Measurements from ENCODE around the gene HOXB9.

HOXB9 gene

DNA sequence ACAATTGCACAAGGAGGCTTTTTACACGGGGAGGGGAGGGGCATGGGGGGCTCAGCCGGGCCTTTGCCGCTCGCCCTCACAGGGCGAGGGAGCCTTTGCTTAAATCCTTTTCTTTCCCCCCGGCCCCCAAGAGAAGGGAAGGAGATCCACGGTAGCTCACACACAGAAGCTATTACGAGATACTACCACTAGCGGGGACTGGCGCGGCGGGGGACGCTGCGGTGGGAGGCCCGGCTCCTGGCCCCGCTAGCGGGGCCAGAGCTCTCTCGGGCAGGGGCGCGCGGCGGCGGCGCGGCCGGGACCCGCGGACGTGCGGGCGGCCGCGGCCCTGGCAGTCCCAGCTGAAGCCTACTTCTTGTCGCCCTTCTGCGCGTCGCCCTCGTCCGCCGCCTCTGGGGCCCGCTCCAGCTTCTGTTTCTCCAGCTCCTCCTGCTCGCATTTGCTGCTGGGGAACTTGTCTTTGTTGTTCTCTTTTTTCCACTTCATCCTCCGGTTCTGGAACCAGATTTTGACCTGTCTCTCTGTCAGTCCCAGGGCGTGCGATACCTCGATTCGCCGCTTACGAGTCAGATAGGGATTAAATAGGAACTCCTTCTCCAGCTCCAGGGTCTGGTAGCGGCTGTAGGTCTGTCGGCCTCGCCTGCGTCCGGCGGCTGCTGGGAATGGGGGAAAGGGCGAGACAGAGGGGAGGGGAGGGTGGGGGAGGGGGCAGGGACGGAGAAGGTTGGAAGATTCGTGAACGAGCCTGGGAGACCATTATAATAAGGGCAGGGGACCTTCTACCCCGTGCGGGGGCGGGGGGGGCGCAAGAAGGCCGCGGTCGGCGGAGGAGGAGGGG, 13.1 kb downstream of the HOXB9 start:
- in situ Hi-C loops (cut with MboI; ENCODE audit: low sequenced_read_pairs) = no loop called here

DNA sequence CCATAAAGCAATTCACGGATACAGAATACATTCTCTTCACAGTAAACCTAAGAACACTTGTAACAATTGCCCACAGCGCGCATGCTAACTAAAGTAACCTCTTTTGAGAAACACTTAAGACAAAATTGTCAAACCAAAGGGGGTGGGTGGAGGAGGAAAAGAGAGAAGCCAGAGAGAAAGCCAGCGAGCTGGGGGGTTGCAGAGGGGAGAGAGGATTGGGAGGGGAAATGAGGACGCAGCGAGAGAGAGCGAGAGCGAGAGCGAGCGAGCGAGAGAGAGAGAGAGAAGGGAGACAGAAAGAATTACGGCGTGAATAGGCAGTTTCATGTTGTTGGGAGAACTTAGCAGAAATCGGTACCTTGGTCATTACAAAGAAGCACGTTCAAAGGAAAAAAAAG, 13.7 kb downstream of the HOXB9 start:
- in situ Hi-C loops (cut with MboI; ENCODE audit: low sequenced_read_pairs) = no loop called here

DNA sequence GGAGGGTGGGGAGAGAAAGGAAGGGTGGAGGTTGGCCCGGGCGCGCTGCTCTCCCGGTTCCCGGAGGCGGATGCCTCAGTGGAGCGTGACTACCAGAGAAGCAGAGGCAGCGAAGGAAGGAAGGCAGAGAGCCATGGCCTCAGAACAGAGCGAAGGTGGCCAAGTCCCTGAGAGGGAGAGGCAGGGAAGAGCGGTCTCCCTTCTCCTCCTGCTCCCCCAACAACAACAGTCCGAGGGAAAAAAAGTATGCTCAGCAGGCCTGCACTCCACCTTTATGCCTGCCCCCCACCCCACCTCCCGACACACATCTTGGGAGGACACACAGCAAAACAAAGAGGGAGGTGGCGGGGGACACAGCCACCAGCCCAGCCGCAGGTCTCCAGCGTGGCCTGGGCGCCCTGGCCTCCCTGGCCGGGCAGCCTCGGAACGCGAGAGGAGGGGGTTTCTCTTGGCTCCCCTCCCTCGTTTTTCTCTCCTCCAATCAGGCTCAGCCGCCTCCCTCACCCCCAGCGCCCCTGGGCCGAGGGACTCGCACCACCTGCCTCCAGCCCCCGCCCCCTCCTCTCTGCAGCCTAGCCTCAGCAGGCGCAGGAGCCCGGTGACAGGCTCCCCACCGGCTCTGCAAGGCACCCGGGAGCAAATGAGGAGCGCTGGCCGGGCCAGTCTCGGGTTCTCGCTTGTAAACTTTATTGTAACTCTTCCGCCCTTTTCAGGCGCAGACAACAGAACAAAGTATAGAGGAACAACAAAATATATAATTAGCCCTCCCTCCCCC, 14.3 kb downstream of the HOXB9 start:
- in situ Hi-C loops (cut with MboI; ENCODE audit: low sequenced_read_pairs) = no loop called here

DNA sequence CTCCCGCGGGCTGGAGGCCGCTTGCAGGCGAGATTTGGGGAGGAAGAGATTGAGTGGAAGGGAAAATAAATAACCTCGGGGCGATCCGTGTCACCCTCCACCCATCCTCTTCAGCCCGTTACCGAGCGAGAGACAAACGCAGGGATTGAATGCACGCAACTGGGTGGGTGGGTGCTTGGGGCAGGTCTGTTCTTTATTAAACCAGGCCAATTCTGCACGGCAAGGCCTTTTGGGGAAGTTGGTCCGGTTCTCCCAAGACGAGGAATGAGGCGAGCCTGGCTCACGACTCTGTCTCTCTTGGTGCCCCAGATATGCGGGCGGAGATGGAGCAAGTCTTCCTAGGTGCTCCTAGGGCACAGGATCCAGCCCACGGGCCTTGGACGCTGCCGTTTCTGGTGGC, 14.9 kb downstream of the HOXB9 start:
- in situ Hi-C loops (cut with MboI; ENCODE audit: low sequenced_read_pairs) = no loop called here

DNA sequence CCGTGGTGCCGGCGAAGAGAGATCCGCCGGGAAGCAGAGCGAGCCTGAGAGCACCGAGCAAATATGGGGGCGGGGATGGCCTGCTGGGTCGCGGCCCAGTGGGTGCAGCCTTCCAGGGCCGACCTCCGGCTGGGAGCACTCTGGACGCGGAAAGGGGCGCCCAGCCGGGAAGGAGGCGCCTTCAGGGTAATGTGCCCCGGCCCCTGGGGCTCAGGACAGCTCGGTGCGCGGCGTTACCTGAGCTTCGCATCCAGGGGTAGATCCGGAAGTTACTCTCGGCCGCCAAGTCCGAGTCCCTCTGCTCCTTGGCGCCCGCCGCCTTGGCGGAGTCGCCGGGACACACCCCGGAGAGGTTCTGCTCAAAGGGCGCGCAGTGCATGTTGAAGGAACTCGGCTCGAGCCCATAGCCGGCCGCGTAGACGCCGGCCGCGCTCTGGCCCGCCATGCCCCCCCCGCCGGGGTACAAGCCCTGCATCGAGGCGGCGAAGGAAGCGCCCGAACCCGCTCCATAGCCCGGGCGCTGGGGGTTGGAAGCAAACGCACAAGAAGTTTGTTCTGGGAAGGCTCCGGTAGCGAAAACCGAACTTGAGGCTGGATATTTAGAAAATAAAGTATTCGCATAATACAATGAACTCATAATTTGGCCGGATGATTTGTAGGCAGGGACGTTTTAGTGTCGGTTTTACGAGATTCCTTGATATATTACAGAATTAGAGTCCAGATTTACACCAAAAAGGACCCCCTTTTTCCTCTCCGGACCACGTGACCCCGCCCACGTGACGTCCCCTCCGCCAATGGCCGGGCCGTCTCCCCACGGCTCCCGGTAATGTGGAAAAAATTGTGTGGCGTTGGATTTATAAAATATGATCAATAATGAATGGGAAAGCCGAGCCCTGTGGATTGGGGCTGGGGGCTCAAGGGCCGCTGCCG, 15.6 kb downstream of the HOXB9 start, which contains the start of gene HOXB7:
TSS of gene HOXB7 (minus strand) at position 736 of the 930 bp plus-strand sequence. CDS start at position 637, 99 bp downstream.
- in situ Hi-C loops (cut with MboI; ENCODE audit: low sequenced_read_pairs) = no loop called here

DNA sequence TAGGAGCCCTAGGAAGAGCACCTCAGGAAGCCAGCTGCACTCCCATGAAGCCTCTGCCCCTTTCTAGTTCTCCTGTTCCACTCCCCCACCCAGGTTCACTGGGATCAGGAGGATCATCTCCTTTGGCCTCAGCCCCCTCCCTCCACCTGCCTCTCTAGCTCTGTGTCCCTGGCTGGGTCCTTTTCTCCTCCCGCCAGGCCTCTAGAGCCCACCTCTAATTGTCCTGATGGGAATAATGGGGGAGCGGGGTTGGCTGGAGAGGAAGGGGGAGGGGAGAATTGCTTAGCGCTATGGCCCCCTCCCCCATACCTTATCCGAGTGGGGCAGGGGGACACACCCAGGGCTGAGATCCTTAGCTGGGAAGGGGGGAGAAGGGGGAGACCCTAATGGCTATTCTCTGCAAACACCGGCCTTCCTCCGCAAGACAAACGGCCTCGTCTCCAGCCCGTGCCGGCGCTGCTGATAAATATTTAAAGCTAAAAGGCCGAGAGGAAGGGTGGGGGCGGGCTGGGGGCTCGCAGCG, 16.3 kb downstream of the HOXB9 start:
- in situ Hi-C loops (cut with MboI; ENCODE audit: low sequenced_read_pairs) = no loop called here

DNA sequence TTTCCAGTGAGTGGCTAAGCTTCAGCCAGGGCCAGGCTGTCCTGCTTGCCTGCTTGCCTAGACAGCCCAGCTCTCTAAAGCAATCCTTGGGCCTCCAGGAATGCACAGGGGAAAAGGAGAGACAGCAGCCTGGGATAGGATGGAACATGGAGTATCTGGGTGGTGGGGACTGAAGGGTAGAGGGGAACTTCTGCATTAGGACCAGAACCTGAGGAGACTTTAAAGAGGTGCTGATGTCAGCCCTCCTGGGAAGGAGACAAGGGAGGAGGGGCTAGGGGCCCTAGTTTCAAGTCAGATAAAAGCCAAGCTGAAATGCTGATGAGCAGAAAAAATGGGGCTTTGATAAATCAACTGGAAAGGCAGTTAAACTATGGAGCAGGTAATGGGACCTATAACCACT, 17.1 kb downstream of the HOXB9 start:
- in situ Hi-C loops (cut with MboI; ENCODE audit: low sequenced_read_pairs) = no loop called here

DNA sequence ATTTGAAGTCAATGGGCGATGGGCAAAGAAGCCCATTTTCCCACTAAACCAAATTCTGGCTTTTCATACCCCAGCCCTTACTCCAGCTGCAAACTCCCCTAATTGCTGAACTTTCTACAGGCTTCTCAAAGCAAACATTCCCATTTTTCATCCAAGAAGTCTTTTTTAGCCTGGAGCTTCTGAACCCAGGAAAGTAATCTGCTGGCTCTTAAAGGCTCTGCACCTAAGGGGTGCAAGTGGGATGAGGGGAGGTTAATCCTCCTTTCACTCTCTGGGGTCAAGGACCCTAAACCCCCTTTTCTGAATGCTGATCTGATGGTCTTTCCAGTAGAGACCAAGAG, 17.7 kb downstream of the HOXB9 start:
- in situ Hi-C loops (cut with MboI; ENCODE audit: low sequenced_read_pairs) = no loop called here

DNA sequence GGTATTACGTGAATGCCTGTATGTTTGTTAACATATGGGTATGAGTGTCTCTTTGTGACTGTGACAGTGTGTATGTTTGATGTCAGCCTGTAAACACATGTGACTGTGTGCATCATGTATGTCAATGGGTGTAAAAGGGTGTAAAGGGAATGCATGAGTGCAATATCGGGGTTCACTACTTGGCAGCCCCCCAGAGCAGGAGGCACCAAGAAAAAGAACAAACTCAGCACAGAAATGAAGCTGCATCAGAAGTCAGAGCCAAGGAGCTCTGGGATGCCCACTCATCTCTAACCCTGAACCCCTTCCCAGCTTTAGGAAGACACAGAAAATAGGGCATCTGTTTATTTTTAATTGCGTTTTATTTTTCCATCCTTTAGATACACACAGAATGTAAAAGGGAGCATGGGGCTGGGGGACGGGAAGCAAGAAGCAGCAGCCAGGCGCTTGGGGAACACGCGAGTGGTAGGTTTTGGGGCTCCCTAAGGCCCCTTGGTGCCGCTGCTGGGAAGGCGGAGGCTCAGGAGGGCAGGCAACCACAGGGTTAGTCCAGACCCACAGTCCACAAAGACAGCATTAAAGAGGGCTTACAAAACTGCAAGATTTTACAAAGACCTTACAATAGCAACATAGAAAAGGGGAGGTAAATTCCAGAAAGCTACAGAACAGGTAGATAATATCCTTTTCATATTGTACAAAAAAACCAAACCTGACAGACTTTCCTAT, 19.1 kb downstream of the HOXB9 start:
- in situ Hi-C loops (cut with MboI; ENCODE audit: low sequenced_read_pairs) = no loop called here

DNA sequence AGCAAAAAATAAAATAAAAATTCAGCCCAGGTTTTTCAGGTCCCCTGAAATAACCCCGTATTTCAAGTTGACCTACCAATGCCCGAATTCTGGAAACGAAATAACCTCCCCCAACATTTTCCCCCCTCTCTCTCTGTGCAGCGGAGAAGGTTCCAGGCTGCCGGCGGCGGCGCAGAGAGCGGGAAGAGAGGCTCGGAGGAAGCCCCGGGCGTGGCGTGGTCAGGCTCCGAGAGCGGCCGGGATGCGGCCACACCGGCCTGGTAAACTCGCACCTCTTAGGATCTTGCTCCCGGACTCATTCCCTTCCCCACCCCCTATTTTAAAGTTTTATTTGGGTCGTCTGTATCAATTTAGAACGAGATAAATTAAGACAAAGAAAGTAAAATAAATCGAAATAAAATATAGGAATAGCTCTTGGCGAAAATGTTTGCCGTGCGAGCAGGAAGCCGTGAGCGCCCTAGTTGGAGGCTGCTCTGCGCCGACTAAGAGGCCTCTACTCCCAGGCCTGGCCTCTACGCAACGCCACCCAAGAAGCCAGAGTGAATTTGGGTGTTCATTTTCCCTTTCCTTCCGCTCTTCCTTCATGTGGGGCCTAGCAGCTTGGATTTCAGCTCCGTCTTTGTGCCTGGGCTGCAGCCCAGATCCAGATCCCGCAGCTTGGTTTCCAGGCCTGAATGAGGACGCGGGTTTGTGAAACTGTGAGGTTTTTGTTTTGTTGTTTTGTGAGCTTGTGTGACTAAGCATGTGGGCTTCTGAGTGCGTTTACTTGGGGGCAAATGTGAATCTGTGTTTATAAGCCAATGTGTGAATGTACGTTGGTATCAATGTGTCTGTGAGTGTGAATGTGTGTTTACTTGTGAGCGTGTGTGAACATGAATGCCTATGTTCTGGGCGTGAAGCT, 19.9 kb downstream of the HOXB9 start:
- in situ Hi-C loops (cut with MboI; ENCODE audit: low sequenced_read_pairs) = no loop called here

DNA sequence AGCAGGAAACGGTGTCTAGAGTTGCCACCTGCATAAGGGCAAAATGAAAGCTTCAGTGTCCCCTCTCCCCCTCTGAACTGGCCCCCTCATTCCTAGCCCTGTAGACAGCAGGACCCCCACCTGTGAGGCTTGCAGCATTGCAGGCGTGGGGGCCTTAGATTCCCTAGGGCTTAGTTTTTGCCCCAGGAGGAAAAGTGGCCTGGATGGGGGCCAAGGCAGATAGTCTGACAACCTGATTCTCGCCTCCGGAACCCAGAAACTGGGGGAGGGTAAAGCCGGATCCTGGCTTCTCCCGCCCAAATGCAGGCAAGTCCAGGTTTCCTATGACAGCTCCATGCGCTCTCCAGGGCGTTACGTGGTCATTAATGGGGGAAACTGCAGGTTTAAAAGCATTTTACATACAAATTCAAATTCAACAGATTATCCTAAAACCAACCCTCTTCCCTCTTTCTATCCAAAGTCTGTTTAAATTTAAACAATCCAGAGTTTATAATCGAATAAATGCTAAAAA, 20.7 kb downstream of the HOXB9 start:
- in situ Hi-C loops (cut with MboI; ENCODE audit: low sequenced_read_pairs) = no loop called here

DNA sequence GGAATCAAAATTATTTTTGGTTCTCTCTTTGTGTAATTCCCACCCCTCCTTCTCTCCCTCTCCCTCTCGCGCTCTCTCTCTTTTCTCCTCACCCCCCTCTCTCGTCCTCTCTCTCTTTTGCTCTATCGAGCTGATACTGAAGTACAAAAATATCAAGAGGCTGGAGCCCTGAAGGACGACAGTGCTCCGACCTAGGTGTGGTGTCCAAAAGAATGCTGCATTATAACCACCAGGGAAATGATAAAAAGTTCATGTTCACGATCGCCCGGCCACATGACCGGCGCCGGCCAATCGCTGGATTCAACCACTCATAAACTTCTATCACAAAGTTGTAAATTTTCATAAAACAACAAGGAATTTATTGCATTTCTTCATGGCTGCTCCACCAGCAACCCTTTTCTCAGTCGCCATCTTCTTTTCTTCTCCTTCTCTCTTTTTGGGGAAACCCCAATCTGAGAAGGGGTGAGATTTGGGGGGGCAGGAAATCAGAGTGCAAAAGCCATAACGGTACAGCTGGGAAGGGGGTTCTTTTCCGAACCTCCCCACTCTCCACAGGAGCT, 21.3 kb downstream of the HOXB9 start, which contains the start of gene HOXB6:
TSS of gene HOXB6 (minus strand) at position 217 of the 560 bp plus-strand sequence. CDS start 6,836 bp downstream, outside the sequence.
- in situ Hi-C loops (cut with MboI; ENCODE audit: low sequenced_read_pairs) = no loop called here

DNA sequence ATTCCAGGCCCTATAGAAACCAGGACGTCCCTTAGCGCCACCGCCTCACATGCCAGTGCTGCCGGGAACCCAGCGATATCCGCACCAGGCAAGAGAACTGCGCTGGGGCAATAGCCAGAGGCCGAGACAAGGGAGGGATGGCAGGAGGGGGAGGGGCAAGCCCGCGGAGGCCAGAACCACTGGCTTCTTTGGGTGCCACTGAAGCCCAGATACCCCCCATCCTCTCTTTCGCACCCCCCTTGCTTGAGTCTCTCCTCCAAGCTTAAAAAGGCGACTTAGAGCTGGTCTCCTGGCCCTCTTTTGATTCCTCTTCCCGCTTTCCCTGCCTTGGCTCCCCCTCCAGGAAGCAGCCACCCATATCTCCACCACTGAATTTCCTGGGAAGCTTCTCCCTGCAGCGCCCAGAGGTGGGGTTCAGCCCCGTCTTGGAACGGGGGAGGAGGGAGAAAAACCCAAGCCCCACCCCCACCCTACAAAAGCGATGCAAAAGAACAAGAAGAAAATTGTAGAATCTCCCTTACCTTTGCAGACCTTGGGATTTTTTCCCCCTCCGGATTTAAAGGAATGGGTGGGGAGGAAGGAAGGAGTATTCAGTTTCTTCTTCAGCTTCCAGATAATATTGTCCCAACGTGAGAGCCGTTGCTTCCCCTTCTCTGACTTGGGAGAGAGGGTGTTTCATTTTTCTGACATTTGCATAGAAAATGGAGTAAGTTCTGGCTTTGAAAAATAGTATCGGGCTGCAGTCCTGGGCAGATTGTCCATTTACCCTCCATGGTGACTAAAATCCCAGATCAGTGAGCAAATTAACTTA, 22.0 kb downstream of the HOXB9 start:
- in situ Hi-C loops (cut with MboI; ENCODE audit: low sequenced_read_pairs) = no loop called here

DNA sequence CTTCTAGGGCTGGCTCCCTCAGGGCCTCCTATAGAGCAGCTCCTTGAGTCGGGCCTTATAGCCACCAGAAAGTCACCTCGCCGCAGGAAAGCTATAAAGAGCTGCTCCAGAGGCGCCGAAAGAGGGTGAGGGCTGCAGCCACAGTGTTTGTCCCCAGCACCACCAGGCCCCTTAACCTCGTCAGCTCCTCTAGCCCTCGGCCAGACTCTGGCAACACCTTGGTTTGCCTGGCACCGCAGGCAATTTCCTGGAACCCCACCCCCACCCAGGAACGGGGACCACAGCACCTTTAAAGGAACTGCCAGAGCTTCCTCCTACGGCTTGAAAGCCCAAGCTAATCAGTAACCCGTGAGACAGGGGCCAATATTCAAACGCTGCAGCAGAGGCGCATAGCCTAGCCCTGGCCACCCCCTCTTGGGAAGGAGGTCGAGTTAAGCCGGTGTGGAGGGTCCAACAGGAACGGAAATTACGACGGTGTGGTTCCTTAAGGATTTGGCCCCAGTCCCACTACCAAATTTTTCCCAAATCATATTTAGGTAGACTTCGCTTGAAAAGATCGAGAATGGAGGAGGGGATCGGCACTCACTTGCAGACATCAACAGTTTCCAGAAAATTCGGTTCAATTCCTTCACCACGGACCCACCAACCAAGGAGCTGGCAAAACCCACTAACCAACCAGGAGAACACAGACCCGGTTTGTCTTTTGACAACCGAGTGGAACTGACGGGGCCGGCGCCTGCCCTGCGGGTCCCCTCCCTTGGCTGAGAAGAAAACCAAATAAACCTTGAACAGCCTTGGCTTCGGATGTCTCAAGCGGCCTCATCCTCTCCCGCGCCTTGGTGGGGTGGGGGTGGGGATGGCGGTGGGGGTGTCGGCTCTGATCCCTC, 24.4 kb downstream of the HOXB9 start:
- in situ Hi-C loops (cut with MboI; ENCODE audit: low sequenced_read_pairs) = no loop called here

DNA sequence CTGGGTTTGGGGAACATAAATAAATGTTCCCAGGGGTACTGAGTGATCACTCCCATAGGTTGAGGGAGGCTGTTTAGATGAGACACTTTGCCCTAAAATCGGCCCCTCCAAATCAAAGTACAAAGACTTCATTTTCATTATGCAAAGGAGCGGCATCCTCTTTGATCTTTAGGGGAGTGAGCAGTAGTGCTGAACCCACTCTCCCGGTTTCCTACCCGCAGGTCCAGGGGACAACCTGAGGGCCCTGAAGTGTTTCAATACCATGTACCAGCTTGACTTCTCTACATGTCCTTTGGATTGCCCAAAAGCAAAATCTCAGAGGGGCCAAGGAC, 25.0 kb downstream of the HOXB9 start:
- in situ Hi-C loops (cut with MboI; ENCODE audit: low sequenced_read_pairs) = no loop called here

DNA sequence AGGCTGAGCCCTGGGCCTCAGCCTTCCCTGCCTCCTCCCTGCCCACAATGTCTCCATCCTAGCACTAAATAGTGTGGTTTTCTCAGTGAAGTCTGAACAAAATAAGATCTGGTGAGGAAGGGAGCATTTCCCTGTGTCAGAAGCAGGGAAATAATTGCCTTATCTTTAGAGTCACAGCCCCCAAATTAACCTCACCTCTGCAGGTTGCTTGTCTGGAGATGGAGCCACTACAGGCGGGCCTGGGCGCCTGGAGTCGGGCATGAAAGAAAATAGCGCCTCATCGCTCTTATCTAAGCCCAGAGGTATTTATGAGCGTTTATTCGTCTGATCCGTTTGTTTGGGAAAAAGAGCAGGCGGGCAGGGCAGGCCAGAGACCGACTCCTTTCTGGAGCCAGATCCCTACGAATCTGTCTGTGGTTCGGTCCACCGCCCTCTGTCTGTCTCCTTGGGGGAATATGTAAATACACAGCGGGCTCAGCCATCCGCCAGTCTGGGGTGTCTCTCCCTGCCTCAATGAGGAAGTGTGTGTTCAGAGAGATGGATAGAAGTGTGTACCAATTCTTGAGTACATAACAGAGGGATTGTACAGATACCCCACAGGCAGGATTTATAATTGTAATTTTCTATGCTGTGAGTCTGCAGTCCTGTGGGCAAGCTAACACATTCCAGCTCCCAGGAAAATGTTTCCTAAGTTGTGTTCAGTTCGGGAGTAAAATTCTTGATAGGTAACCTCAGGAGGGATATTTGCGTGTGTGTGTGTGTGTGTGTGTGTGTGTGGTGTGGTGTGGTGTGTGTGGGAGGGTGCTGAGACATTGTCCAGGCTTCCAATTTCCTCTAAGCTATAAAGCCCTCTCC, 25.7 kb downstream of the HOXB9 start:
- in situ Hi-C loops (cut with MboI; ENCODE audit: low sequenced_read_pairs) = no loop called here
